ENCODE results near the gene PTK7.

The PTK7 gene

DNA sequence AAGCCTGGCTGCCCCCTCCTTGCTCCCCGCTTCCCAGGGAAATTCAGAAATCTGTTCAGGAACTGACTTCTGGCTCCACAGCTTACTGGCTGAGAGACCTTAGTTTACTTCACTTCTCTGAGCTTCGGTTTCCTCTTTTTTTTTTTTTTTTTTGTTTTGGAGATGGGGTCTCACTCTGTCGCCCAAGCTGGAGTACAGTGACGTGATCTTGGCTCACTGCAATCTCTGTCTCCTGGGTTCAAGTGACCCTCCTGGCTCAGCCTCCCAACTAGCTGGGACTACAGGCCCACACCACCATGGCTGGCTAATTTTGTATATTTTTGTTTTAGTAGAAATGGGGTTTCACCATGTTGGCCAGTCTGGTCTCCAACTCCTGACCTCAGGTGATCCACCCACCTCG is 14.9 kb downstream of the PTK7 start:
- in situ Hi-C loops (cut with MboI; ENCODE audit: low pct_unique_long_range_greater_than_20kb, low sequenced_read_pairs, unreplicated experiment): no loop called here
- DNase-seq (ENCODE audit: low spot score): no peak
- TF ChIP-seq, protein P1, sequence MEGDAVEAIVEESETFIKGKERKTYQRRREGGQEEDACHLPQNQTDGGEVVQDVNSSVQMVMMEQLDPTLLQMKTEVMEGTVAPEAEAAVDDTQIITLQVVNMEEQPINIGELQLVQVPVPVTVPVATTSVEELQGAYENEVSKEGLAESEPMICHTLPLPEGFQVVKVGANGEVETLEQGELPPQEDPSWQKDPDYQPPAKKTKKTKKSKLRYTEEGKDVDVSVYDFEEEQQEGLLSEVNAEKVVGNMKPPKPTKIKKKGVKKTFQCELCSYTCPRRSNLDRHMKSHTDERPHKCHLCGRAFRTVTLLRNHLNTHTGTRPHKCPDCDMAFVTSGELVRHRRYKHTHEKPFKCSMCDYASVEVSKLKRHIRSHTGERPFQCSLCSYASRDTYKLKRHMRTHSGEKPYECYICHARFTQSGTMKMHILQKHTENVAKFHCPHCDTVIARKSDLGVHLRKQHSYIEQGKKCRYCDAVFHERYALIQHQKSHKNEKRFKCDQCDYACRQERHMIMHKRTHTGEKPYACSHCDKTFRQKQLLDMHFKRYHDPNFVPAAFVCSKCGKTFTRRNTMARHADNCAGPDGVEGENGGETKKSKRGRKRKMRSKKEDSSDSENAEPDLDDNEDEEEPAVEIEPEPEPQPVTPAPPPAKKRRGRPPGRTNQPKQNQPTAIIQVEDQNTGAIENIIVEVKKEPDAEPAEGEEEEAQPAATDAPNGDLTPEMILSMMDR (IDR thresholded peaks at IDR 0.05; ENCODE audit: extremely low read depth, insufficient read depth, missing control alignments): no peak

DNA sequence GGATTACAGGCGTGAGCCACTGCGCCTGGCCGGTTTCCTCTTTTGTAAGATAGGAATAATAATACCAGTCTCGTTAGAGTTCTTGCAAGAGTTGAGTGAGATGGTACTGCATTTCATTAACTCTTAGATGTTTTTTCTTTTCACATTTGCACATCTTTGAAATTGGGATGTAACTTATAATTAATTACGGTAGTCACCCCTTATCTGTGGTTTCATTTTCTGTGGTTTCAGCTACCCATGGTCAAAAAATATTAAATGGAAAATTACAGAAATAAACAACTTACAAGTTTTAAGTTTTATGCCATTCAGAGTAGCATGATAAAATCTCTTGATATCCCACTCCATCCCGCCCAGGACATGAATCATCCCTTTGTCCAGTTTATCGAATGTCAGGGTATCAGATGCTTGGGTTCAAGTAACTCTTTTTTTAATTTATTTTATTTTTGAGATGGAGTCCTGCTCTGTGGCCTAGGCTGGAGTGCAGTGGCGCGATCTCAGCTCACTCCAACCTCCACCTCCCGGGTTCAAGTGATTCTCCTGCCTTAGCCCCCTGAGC is 15.4 kb downstream of the PTK7 start:
- in situ Hi-C loops (cut with MboI; ENCODE audit: low pct_unique_long_range_greater_than_20kb, low sequenced_read_pairs, unreplicated experiment): no loop called here
- no peak for DNase-seq (ENCODE audit: low spot score)
- TF ChIP-seq, protein P1 (IDR thresholded peaks at IDR 0.05; ENCODE audit: extremely low read depth, insufficient read depth, missing control alignments): no peak

DNA sequence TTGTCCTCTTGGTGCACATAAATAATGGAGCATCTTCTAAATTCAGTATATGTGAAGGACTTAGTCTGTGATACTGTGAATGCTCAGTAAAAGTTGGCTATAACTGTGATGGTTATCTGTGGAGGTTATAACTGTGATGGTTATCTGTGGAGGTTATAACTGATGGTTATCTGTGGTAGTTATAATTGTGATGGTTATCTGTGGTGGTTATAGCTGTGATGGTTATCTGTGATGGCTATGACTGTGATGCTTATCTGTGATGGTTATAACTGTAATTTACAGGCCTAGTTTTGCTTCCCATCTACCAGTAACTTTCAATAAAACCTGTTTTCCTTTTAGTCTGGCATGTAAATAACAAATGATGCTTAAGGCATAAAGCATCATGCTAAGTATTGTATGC is 16.5 kb downstream of the PTK7 start:
- in situ Hi-C loops (cut with MboI; ENCODE audit: low pct_unique_long_range_greater_than_20kb, low sequenced_read_pairs, unreplicated experiment): no loop called here
- TF ChIP-seq, protein P1 (IDR thresholded peaks at IDR 0.05; ENCODE audit: extremely low read depth, insufficient read depth, missing control alignments): no peak
- no peak for DNase-seq (ENCODE audit: low spot score)

DNA sequence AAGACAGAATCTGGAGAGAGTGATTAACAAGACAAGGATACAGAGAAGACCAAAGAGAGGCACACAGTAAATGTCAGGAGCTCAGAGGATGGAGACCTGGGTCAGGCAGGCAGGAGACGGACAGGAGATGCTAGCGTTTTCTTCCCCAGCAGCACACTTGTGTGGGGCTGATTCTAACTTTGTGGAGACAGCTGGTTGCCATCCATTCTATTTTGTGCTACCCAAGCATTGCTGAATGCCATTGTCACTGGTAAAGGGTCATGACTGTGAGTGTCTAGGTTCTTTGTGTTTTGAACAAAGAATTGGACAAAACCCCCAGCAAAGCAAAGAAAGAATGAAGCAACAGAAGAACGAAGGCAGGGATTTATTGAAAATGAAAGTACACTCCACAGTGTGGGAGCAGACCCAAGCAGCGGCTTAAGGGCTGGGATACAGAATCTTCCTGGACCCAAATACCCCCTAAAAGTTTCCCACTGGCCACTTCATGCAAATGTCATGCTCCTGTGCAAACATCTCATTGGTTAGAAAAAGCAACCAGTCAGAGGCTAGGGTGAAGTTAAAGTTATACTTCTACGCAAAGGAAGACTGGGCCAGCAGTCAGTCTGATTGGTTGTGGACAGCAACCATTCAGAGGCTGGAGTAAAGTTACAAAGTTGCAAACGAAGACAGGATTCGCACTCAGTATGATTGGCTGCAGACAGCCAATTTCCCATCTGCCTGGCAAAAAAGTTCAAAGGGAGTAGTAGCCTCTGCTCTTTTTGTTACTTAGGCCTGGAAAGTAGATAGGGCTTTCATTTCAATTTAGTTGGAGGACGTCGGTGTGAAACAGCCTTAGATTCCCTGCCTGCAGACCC is 17.5 kb downstream of the PTK7 start:
- TF ChIP-seq, protein P1 (IDR thresholded peaks at IDR 0.05; ENCODE audit: extremely low read depth, insufficient read depth, missing control alignments): no peak
- no peak for DNase-seq (ENCODE audit: low spot score)

DNA sequence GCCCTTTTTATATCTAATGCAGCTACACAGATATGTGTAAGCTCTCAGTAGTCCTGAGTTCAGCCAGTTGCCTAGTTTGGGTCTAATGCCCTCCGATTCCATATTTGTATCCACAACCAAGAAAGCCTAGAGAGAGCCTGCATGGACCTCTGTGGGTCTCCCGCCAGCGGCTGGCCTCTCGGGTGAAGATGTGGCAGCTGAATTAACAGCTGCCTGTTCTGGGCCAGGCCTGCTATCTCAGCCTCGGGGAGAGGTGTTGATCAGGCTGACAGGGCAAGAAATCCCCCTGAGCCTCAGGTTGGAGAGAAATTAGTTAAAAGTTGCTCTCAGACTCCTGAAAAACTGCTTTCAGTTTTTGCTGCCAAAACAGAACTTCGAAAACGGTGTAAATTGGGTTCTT is 19.8 kb downstream of the PTK7 start:
- in situ Hi-C loops (cut with MboI; ENCODE audit: low pct_unique_long_range_greater_than_20kb, low sequenced_read_pairs, unreplicated experiment): no loop called here
- no peak for DNase-seq (ENCODE audit: low spot score)
- TF ChIP-seq, protein P1 (IDR thresholded peaks at IDR 0.05; ENCODE audit: extremely low read depth, insufficient read depth, missing control alignments): no peak

More for the DNA sequence above, 17.5 kb downstream of the PTK7 start:
- in situ Hi-C loops (cut with MboI; ENCODE audit: low pct_unique_long_range_greater_than_20kb, low sequenced_read_pairs, unreplicated experiment): no loop called here

DNA sequence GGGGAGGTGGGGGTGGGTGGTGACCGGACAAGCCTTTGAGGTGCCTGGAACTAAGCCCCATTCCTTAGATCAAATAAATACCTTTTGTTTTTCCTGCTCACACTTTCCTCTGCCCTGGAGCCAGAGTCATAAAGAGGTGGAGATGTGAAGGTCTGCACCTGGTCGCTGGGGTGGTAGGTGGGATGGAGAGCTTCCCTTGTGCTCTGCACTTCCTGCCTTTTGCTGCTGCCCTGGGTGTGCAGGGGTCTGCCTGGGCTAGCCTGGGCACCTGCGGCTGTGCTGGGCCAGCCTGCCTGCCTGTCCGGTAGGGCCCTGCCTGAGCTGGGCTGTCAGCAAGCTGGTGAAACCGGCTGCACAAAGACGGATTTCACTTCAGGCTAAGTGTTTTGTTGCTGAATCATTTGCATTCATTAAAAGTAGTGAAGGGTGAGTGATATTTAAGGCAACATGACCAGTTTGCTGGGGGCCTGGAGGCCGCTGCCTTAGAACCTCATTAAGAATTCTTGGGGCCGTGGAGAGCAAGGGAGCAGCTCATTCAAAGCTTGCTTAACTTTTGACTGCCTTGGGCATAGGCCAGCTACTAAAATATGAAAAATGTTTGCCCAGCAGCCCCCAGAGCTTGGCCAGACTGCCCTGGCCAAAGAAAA is 20.5 kb downstream of the PTK7 start:
- in situ Hi-C loops (cut with MboI; ENCODE audit: low pct_unique_long_range_greater_than_20kb, low sequenced_read_pairs, unreplicated experiment): no loop called here
- no peak for DNase-seq (ENCODE audit: low spot score)
- TF ChIP-seq, protein P1 (IDR thresholded peaks at IDR 0.05; ENCODE audit: extremely low read depth, insufficient read depth, missing control alignments): no peak

Data from GM13977 (cell line).